HG03469 (cell line): ENCODE data around the gene IFT52.

ENCODE experiments used
- ATAC-seq: cut with Tn5 transposase; IDR thresholded peaks from one replicate; pipeline ENCODE4 v1.9.1; 2021; ENCODE audit warnings: mild to moderate bottlenecking, moderate library complexity, moderate number of reproducible peaks; ENCODE audit not compliant: unreplicated experiment

IFT52 gene

DNA sequence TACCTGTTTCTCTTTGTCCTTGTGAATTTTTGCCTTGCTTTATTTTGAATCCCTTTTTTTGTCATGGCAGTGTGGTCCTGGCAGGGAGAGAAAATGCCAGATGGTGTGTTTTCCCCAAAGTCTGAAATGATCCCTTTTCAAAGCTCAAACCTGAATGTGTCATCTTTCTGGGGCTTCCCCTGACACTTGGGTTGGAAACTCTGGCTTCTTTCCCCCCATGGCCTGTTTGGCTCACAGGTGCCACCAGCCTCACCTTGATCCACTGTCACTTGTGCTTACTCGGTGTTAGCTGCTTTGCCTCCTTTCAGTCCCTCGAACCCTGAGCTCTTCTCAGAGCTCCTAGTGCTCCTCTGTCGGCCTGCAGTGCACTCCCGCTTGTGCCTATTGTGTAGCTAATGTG is 98.4 kb downstream of the IFT52 start:
- ATAC-seq: no peak

DNA sequence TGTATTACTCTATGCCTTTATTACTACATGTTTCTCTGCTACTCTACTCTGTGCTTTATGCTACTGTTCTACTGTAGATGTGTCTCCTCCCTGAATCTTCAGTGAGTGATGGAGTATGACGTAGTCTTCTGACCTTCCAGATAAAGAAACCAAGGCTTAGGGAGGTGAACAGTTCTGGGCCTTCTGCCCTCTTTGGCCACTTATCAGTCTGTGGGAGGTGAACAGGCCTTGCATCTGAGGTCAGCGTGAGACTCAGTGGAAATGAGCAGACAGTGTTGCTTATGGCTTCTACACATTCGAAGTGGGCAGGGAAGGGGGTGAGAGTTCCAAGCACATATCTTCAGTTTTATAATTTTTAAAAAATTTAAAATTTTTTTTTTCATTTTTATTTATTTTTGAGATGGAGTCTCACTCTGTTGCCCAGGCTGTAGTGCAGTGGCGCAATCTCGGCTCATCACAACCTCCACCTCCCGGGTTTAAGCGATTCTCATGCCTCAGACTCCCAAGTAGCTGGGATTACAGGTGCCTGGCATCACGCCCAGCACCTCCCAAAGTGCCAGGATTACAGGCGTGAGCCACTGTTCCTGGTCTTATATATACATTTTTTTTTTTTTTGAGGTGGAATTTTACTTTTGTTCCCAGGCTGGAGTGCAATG is 100.3 kb downstream of the IFT52 start:
- ATAC-seq: no peak

- no peak for ATAC-seq
These were observed 101.3 kb downstream of the IFT52 start for GRCh38 chr20:43691928-43692524.

DNA sequence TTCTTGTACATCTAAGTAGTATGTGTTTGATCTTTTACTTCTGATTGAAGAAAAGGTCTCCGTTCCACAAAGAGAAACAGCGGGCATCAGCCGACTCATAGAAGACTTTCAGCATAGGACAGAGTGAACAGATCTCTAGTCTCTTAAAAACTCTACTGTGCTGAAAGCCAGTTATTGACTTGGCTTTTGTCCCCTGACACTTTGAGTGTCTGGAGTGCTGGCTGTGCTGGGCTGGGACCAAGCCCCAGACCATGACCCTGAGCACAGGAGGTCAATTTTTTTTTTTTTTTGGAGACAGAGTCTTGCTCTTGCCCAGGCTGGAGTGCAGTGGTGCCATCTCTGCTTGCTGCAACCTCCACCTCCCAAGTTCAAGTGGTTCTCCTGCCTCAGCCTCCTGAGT is 104.0 kb downstream of the IFT52 start:
- ATAC-seq: no peak

DNA sequence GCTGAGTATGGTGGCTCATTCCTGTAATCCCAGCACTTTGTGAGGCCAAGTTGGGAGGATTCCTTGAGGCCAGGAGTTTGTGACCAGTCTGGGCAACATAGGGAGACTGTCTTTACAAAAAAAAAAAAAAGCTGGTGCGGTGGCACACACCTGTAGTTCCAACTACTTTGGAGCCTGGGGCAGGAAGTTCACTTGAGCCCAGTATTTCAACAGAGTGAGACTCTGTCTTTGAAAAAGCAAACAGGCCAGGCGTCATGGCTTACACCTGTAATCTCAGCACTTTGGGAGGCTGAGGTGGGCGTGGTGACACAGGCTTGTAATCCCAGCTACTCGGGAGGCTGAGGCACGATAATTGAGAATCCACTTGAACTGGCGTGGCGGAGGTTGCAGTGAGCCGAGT is 104.8 kb downstream of the IFT52 start:
- no peak for ATAC-seq
